Activated T-helper 1 cell treated with anti-CD3 and anti-CD28 coated beads, Interleukin-12 subunit alpha, Interleukin-12 subunit beta, Interleukin-2, Interleukin-4 antibody, amounts not matched to agents 30 ng/mL and 10 ng/mL and 1 ng/mL, durations not matched to agents 14 hours and 24 hours and 36 hours (primary cell): ENCODE data around the gene TTC22. TPM values are rescaled to one million over a fixed set of nuclear protein-coding genes. Genes with fewer than 3 reads are reported as not detected.

ENCODE experiments used
- DNase-seq: peaks from one replicate; pipeline ENCODE4 v3.0.0; 2021; ENCODE audit warnings: low spot score
- H3K27ac Mint-ChIP-seq: one replicate; pipeline ENCODE4 v1.8.0; 2021; ENCODE audit warnings: mild to moderate bottlenecking, mixed read lengths
- H3K27me3 Mint-ChIP-seq: one replicate; pipeline ENCODE4 v1.8.0; 2022; ENCODE audit warnings: mild to moderate bottlenecking, moderate library complexity, mixed read lengths; ENCODE audit not compliant: insufficient read depth
- H3K36me3 Mint-ChIP-seq: one replicate; pipeline ENCODE4 v1.8.0; 2021; ENCODE audit warnings: low read depth, mixed read lengths
- H3K4me1 Mint-ChIP-seq: one replicate; pipeline ENCODE4 v1.8.0; 2021; ENCODE audit warnings: low read depth, mixed read lengths
- H3K4me3 Mint-ChIP-seq: one replicate; pipeline ENCODE4 v1.8.0; 2021; ENCODE audit warnings: mild to moderate bottlenecking, moderate library complexity, mixed read lengths
- H3K9me3 Mint-ChIP-seq: one replicate; pipeline ENCODE4 v1.8.0; 2021; ENCODE audit warnings: mixed read lengths
- intact Hi-C: fragments of 100-400 bp; cut with micrococcal nuclease; formaldehyde crosslinking; loops from one replicate; pipeline ENCODE4 v1.15.1; 2024
- total RNA-seq: library from RNA; stranded (reverse); gene quantifications from 2 replicates; pipeline ENCODE4 v1.2.3, GENCODE V29; 2022

TTC22 gene
- total RNA-seq, 1 donor from 2014 or later, result 2.3 TPM

GRCh38 chr1:54800041-54800898, 853 bp downstream of the TTC22 start:
- Mint-ChIP-seq H3K27me3 (no peaks in the 10 kb centered on the region), H3K36me3 (peaks cover 2% of the 10 kb centered on the region), H3K4me3 (peak overlapping the region; percentile 85), H3K4me1 (peaks cover 63% of the 10 kb centered on the region), H3K27ac (peak overlapping the region; percentile 80), H3K9me3 (no peaks in the 10 kb centered on the region)
- DNase-seq, result no peak
- intact Hi-C loops, result loop anchor here (5.0 to 10.0 kb wide), 2 partner anchors 513 to 595 kb away; partner anchors contain the start of genes CYB5RL and MRPL37

GRCh38 chr1:54798769-54799641, 2.1 kb downstream of the TTC22 start:
- Mint-ChIP-seq H3K27me3 (no peaks in the 10 kb centered on the region), H3K36me3 (peaks cover 2% of the 10 kb centered on the region), H3K4me3 (peak overlapping the region; percentile 85), H3K27ac (peak overlapping the region; percentile 80), H3K9me3 (no peaks in the 10 kb centered on the region), H3K4me1 (peaks cover 64% of the 10 kb centered on the region)
- intact Hi-C loops, result loop anchor here (2.0 kb wide), 3 partner anchors 88 to 746 kb away; partner anchors contain the start of genes DHCR24, TCEANC2 and TMEM59
- peak; percentile 33 for DNase-seq

- Mint-ChIP-seq H3K9me3 (no peaks in the 10 kb centered on the region), H3K4me3 (no peak overlapping the region), H3K27me3 (no peaks in the 10 kb centered on the region), H3K27ac (no peak overlapping the region), H3K4me1 (peaks cover 64% of the 10 kb centered on the region), H3K36me3 (peaks cover 2% of the 10 kb centered on the region)
- intact Hi-C loops, result loop anchor here (2.0 kb wide), 3 partner anchors 89 to 745 kb away; partner anchors contain the start of genes DHCR24, TCEANC2 and TMEM59
- no peak for DNase-seq
These were observed 2.9 kb downstream of the TTC22 start for GRCh38 chr1:54798206-54798605.

DNA sequence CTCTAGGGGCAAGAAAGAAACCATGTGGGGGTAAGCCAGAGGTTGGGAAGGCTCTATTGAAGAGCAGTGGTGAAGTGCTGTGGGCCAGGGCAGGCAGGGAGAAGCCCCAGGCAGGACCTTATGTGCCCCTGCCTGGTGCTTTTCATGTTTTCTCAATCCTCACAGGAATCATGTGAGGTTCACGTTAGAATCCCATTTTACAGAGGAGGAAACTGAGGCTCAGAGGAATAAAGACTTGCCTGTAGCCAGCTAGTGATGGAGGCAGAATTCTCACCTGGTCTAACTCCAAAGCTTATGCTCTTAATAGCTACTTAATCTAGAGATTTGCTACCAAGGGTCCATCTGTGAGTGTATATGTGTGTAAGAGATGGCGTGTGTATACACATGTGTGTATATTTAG, 4.2 kb downstream of the TTC22 start:
- H3K27ac Mint-ChIP-seq, result no peak overlapping the region
- no peak overlapping the region for H3K4me3 Mint-ChIP-seq
- peaks cover 58% of the 10 kb centered on the region for H3K4me1 Mint-ChIP-seq
- peaks cover 4% of the 10 kb centered on the region for H3K36me3 Mint-ChIP-seq
- intact Hi-C loops, result no loop called here
- H3K27me3 Mint-ChIP-seq, result no peaks in the 10 kb centered on the region
- DNase-seq, result no peak
- peaks cover 3% of the 10 kb centered on the region for H3K9me3 Mint-ChIP-seq

DNA sequence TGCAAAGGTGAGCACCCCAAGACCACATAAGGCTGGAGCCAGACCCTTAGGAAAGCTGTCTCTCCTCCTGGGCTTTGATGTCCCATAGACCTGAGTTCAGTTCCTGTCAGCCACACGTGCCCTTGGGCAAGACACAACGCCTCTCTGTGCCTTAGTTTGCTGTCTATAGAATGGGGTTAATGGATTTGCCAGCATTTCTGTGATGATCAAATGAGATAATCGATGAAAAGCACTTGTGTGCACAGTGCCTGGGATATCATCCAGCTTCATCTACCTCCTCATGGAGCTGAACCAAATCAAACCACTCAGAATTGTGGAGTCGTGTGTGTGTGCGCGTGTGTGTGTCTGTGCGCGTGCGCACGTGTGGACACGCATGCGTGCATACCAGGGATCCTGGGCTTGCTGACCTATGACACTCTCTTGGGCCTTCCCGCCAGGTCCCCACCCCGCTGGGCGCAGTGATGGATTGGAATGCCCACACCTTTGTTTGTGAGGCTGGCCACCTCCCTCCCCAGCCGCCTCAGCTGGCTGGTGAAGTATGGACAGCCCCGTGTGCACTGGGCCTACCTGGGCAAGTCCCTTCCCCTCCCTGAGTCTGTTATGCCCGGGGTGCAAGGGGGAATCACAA, 5.2 kb downstream of the TTC22 start:
- Mint-ChIP-seq H3K4me1 (peaks cover 50% of the 10 kb centered on the region), H3K27me3 (no peaks in the 10 kb centered on the region), H3K9me3 (peaks cover 3% of the 10 kb centered on the region), H3K36me3 (peaks cover 4% of the 10 kb centered on the region), H3K4me3 (no peak overlapping the region), H3K27ac (no peak overlapping the region)
- intact Hi-C loops, result no loop called here
- no peak for DNase-seq

GRCh38 chr1:54795356-54795665, 5.8 kb downstream of the TTC22 start:
- Mint-ChIP-seq H3K27ac (peak overlapping the region; percentile 34), H3K27me3 (no peaks in the 10 kb centered on the region), H3K36me3 (peaks cover 4% of the 10 kb centered on the region), H3K4me3 (no peak overlapping the region), H3K4me1 (peaks cover 50% of the 10 kb centered on the region), H3K9me3 (peaks cover 3% of the 10 kb centered on the region)
- DNase-seq, result no peak
- intact Hi-C loops, result no loop called here

DNA sequence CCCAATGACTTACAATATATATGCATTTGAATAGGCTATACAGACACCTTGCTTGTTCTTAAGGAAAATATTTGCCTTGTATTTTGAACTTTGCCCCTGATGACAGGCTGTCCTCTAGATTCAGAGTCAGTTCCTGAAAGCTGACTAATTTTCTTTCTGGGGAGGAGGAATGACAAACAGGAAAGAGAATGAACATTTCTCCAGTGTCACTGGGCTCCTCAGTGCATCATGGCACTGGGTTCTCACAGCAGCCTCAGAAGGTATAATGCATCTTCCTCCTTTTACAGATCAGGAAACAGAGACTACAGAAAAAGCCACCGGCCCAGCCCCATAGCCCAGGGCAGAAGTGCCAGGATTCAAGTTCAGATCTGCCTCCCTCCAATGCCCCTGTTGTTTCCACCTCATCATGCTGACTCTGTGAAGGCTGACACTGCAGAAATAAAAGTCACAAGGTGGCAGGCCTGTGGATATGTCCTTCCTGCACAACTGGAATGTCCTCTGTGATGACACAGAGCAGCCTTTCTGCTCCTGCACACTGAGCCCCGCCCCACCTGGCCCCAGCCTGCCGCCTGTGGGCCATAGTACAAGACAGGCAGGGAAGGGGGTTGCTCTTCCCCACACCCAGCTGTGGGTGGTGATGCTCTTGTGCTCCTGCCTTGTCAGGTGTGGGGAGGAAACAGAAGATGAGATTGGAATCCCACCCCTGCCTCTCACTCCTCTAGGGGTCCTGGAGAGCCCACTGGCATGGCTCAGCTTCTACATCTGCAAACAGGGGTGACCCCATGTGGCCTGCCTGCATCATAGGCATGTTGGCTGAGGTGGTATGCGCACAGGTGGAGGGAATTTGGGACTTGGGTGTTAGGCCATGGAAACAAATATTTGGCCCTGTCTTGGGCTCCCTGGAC, 6.4 kb downstream of the TTC22 start:
- Mint-ChIP-seq H3K4me3 (no peak overlapping the region), H3K9me3 (peaks cover 3% of the 10 kb centered on the region), H3K36me3 (peaks cover 4% of the 10 kb centered on the region), H3K27me3 (no peaks in the 10 kb centered on the region), H3K27ac (no peak overlapping the region), H3K4me1 (peaks cover 45% of the 10 kb centered on the region)
- intact Hi-C loops, result no loop called here
- DNase-seq, result no peak

GRCh38 chr1:54792686-54793282, 8.3 kb downstream of the TTC22 start:
- peaks cover 30% of the 10 kb centered on the region for H3K4me1 Mint-ChIP-seq

GRCh38 chr1:54791880-54792522, 9.1 kb downstream of the TTC22 start:
- no peaks in the 10 kb centered on the region for H3K27me3 Mint-ChIP-seq
- H3K27ac Mint-ChIP-seq, result no peak overlapping the region
- DNase-seq, result no peak
- peaks cover 3% of the 10 kb centered on the region for H3K9me3 Mint-ChIP-seq
- intact Hi-C loops, result no loop called here
- H3K4me3 Mint-ChIP-seq, result no peak overlapping the region
- H3K4me1 Mint-ChIP-seq, result peaks cover 24% of the 10 kb centered on the region
- peaks cover 4% of the 10 kb centered on the region for H3K36me3 Mint-ChIP-seq

More at GRCh38 chr1:54792686-54793282, 8.3 kb downstream of the TTC22 start:
- H3K9me3 Mint-ChIP-seq, result peaks cover 3% of the 10 kb centered on the region
- intact Hi-C loops, result no loop called here
- no peak overlapping the region for H3K4me3 Mint-ChIP-seq
- no peaks in the 10 kb centered on the region for H3K27me3 Mint-ChIP-seq
- DNase-seq, result no peak
- H3K36me3 Mint-ChIP-seq, result peaks cover 4% of the 10 kb centered on the region
- H3K27ac Mint-ChIP-seq, result no peak overlapping the region

DNA sequence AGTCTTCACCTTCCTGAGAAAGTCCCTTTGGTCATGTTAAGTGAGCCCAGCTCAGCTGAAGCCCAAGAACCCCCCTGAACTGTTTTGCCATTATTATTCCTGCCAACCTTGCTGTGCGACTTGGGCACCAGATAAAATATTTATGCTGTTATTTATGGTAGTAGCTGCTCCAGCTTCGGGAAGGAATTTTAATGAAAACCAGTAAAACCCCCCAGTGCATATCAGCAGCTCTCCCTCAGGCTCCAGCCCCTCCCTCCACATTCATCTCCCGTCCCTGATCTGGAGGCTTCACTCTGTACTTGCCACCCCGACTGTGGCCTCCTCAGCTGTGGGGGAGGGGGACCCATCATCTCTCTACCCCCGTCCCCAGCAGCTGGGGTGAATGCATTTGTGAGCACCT, 12.7 kb downstream of the TTC22 start:
- peaks cover 4% of the 10 kb centered on the region for H3K4me1 Mint-ChIP-seq
- intact Hi-C loops, result no loop called here
- H3K27me3 Mint-ChIP-seq, result no peaks in the 10 kb centered on the region
- peaks cover 2% of the 10 kb centered on the region for H3K36me3 Mint-ChIP-seq
- no peak overlapping the region for H3K27ac Mint-ChIP-seq
- no peak for DNase-seq
- peaks cover 3% of the 10 kb centered on the region for H3K9me3 Mint-ChIP-seq
- H3K4me3 Mint-ChIP-seq, result no peak overlapping the region

DNA sequence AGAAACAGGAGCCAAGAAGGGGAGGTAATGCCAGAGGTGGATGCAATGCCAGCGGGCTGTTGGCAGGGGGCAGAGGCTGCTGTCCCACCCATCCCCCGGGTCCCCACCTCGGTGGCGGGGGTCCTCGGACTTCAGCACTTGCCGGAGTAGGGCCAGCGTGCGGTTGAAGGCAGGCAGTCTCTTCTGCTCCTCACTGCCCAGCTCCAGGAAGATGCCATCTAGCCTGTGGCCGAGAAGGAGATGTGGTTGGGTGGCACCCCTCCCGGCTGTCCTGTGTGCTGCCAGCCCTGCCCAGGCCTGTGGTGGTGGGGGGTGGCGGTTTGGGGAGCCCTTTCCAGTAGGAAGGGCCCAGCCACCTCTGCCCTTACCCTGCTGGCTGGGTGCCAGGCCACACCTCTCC, 13.5 kb downstream of the TTC22 start:
- Mint-ChIP-seq H3K27ac (no peak overlapping the region), H3K36me3 (peaks cover 2% of the 10 kb centered on the region), H3K4me1 (peaks cover 4% of the 10 kb centered on the region), H3K4me3 (no peak overlapping the region), H3K9me3 (peaks cover 3% of the 10 kb centered on the region), H3K27me3 (no peaks in the 10 kb centered on the region)
- no peak for DNase-seq
- intact Hi-C loops, result no loop called here
